Measurements from ENCODE around the gene KRT82. TPM values are rescaled to one million over a fixed set of nuclear protein-coding genes. Genes with fewer than 3 reads are reported as not detected.

Gene KRT82
- total and polyA plus RNA-seq, 2 experiments from 2014 or later = not detected

DNA sequence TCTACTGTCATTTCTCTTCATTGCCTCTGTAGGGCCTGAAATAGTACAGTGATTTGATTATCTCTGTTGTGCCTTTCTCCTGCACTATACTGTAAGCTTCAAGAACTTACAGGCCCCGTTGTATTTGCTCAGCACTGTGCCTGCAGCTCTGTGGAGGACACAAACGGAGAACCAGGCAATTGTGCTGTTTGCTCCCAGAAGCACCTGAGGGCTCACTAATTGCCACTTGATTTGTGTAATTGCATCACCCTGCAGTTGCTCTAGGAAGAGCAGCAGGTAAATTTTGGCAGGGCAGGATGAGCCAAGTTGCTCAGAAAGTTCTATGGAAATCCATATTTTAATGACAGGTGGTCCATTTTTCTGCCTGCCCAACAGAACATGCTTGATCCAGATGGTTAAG is 11.6 kb upstream of the KRT82 start (continued):
- TF ChIP-seq, protein P1, sequence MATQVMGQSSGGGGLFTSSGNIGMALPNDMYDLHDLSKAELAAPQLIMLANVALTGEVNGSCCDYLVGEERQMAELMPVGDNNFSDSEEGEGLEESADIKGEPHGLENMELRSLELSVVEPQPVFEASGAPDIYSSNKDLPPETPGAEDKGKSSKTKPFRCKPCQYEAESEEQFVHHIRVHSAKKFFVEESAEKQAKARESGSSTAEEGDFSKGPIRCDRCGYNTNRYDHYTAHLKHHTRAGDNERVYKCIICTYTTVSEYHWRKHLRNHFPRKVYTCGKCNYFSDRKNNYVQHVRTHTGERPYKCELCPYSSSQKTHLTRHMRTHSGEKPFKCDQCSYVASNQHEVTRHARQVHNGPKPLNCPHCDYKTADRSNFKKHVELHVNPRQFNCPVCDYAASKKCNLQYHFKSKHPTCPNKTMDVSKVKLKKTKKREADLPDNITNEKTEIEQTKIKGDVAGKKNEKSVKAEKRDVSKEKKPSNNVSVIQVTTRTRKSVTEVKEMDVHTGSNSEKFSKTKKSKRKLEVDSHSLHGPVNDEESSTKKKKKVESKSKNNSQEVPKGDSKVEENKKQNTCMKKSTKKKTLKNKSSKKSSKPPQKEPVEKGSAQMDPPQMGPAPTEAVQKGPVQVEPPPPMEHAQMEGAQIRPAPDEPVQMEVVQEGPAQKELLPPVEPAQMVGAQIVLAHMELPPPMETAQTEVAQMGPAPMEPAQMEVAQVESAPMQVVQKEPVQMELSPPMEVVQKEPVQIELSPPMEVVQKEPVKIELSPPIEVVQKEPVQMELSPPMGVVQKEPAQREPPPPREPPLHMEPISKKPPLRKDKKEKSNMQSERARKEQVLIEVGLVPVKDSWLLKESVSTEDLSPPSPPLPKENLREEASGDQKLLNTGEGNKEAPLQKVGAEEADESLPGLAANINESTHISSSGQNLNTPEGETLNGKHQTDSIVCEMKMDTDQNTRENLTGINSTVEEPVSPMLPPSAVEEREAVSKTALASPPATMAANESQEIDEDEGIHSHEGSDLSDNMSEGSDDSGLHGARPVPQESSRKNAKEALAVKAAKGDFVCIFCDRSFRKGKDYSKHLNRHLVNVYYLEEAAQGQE (IDR thresholded peaks at IDR 0.05; ENCODE audit: unreplicated experiment) = no peak
- TF ChIP-seq STAT1 (IDR thresholded peaks at IDR 0.05; ENCODE audit: unreplicated experiment) (no peak), ZNF114 (CRISPR knock-in tag; IDR thresholded peaks at IDR 0.05) (no peak)
- TF ChIP-seq, protein P2, sequence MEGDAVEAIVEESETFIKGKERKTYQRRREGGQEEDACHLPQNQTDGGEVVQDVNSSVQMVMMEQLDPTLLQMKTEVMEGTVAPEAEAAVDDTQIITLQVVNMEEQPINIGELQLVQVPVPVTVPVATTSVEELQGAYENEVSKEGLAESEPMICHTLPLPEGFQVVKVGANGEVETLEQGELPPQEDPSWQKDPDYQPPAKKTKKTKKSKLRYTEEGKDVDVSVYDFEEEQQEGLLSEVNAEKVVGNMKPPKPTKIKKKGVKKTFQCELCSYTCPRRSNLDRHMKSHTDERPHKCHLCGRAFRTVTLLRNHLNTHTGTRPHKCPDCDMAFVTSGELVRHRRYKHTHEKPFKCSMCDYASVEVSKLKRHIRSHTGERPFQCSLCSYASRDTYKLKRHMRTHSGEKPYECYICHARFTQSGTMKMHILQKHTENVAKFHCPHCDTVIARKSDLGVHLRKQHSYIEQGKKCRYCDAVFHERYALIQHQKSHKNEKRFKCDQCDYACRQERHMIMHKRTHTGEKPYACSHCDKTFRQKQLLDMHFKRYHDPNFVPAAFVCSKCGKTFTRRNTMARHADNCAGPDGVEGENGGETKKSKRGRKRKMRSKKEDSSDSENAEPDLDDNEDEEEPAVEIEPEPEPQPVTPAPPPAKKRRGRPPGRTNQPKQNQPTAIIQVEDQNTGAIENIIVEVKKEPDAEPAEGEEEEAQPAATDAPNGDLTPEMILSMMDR (conservative IDR thresholded peaks at IDR 0.05; ENCODE audit: low read depth in 2 of 2) = no peak
- TF ChIP-seq, protein P3, sequence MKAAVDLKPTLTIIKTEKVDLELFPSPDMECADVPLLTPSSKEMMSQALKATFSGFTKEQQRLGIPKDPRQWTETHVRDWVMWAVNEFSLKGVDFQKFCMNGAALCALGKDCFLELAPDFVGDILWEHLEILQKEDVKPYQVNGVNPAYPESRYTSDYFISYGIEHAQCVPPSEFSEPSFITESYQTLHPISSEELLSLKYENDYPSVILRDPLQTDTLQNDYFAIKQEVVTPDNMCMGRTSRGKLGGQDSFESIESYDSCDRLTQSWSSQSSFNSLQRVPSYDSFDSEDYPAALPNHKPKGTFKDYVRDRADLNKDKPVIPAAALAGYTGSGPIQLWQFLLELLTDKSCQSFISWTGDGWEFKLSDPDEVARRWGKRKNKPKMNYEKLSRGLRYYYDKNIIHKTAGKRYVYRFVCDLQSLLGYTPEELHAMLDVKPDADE (IDR thresholded peaks at IDR 0.05) = no peak

DNA sequence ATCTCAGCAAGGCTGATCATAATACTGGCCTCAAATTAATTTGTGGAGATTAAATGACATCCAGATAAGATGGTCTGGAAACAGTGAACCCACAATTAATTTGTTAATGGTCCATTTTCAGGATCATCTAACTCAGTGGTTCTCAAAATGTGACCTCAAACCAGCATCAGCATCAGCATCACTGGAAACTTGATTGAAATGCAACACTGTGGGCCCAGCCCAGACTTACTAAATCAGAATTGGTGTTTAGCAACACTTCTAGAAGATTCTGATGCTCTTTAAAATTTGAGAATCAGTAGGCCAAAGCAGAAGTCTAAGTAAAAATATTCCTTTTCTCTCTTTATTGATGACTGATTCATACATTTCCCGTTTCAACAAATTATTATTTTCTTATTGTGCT is 10.7 kb upstream of the KRT82 start:
- H3K27me3 ChIP-seq (ENCODE audit: insufficient read depth) = no peaks in the 10 kb centered on the region
- no peak for DNase-seq (ENCODE audit: low spot score)
- no peaks in the 10 kb centered on the region for H3F3A ChIP-seq (replicated peaks; ENCODE audit: low read depth)
- no peak overlapping the region for H3K4me3 ChIP-seq
- no peaks in the 10 kb centered on the region for H3K36me3 ChIP-seq (ENCODE audit: insufficient read depth)
- no peak overlapping the region for H2AFZ ChIP-seq
- peaks cover 2% of the 10 kb centered on the region for H3K27me3 Mint-ChIP-seq (ENCODE audit: insufficient read depth, low read depth, poor library complexity)
- no peaks in the 10 kb centered on the region for H3K4me1 ChIP-seq (ENCODE audit: insufficient read depth)
- H3K79me2 ChIP-seq (replicated peaks; ENCODE audit: insufficient read depth) = no peaks in the 10 kb centered on the region
- no peak overlapping the region for H3K4me2 ChIP-seq
- H3K27ac Mint-ChIP-seq = no peak overlapping the region
- peaks cover 4% of the 10 kb centered on the region; the same call in 1 of the 3 replicates for H3K4me1 Mint-ChIP-seq
- no peak overlapping the region for H3K4me3 Mint-ChIP-seq
- 0 out of 2 replicates have a peak, but pooled peaks cover 3% of the 10 kb centered on the region for H3K9me2 ChIP-seq (ENCODE audit: insufficient read depth)
- no peaks in the 10 kb centered on the region; the same call in 2 of the 3 replicates for H3K9me3 Mint-ChIP-seq
- H3K36me3 Mint-ChIP-seq (ENCODE audit: low read depth) = no peaks in the 10 kb centered on the region
- H3K27ac ChIP-seq (ENCODE audit: low read depth) = no peak overlapping the region
- no peaks in the 10 kb centered on the region for H4K20me1 ChIP-seq (replicated peaks; ENCODE audit: insufficient read depth)
- no peak for ATAC-seq
- TF ChIP-seq, protein P2 (conservative IDR thresholded peaks at IDR 0.05; ENCODE audit: low read depth in 2 of 2) = no peak
- TF ChIP-seq, protein P3 (IDR thresholded peaks at IDR 0.05) = no peak
- TF ChIP-seq ZNF114 (CRISPR knock-in tag; IDR thresholded peaks at IDR 0.05) = no peak
- TF ChIP-seq, protein P4, sequence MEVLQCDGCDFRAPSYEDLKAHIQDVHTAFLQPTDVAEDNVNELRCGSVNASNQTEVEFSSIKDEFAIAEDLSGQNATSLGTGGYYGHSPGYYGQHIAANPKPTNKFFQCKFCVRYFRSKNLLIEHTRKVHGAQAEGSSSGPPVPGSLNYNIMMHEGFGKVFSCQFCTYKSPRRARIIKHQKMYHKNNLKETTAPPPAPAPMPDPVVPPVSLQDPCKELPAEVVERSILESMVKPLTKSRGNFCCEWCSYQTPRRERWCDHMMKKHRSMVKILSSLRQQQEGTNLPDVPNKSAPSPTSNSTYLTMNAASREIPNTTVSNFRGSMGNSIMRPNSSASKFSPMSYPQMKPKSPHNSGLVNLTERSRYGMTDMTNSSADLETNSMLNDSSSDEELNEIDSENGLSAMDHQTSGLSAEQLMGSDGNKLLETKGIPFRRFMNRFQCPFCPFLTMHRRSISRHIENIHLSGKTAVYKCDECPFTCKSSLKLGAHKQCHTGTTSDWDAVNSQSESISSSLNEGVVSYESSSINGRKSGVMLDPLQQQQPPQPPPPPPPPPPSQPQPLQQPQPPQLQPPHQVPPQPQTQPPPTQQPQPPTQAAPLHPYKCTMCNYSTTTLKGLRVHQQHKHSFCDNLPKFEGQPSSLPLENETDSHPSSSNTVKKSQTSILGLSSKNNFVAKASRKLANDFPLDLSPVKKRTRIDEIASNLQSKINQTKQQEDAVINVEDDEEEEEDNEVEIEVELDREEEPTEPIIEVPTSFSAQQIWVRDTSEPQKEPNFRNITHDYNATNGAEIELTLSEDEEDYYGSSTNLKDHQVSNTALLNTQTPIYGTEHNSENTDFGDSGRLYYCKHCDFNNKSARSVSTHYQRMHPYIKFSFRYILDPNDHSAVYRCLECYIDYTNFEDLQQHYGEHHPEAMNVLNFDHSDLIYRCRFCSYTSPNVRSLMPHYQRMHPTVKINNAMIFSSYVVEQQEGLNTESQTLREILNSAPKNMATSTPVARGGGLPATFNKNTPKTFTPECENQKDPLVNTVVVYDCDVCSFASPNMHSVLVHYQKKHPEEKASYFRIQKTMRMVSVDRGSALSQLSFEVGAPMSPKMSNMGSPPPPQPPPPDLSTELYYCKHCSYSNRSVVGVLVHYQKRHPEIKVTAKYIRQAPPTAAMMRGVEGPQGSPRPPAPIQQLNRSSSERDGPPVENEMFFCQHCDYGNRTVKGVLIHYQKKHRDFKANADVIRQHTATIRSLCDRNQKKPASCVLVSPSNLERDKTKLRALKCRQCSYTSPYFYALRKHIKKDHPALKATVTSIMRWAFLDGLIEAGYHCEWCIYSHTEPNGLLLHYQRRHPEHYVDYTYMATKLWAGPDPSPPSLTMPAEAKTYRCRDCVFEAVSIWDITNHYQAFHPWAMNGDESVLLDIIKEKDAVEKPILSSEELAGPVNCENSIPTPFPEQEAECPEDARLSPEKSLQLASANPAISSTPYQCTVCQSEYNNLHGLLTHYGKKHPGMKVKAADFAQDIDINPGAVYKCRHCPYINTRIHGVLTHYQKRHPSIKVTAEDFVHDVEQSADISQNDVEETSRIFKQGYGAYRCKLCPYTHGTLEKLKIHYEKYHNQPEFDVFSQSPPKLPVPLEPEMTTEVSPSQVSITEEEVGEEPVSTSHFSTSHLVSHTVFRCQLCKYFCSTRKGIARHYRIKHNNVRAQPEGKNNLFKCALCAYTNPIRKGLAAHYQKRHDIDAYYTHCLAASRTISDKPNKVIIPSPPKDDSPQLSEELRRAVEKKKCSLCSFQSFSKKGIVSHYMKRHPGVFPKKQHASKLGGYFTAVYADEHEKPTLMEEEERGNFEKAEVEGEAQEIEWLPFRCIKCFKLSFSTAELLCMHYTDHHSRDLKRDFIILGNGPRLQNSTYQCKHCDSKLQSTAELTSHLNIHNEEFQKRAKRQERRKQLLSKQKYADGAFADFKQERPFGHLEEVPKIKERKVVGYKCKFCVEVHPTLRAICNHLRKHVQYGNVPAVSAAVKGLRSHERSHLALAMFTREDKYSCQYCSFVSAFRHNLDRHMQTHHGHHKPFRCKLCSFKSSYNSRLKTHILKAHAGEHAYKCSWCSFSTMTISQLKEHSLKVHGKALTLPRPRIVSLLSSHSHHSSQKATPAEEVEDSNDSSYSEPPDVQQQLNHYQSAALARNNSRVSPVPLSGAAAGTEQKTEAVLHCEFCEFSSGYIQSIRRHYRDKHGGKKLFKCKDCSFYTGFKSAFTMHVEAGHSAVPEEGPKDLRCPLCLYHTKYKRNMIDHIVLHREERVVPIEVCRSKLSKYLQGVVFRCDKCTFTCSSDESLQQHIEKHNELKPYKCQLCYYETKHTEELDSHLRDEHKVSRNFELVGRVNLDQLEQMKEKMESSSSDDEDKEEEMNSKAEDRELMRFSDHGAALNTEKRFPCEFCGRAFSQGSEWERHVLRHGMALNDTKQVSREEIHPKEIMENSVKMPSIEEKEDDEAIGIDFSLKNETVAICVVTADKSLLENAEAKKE (CRISPR knock-in tag; IDR thresholded peaks at IDR 0.05) = no peak
- TF ChIP-seq STAT1 (IDR thresholded peaks at IDR 0.05; ENCODE audit: unreplicated experiment) = no peak
- no peak for TF ChIP-seq EZH2phosphoT487 (IDR thresholded peaks at IDR 0.05; ENCODE audit: unreplicated experiment)
